Cardiac septum (tissue), 1 donor: Measurements from ENCODE around the gene TYMS. TPM values are rescaled to one million over a fixed set of nuclear protein-coding genes. Genes with fewer than 3 reads are reported as not detected.
A peak's percentile ranks its signal among the peaks of the same experiment; 100 is the strongest.

Experiments used
- DNase-seq: peaks from one replicate; pipeline ENCODE4 v3.0.0-alpha.2; 2020; ENCODE audit warnings: low spot score
- intact Hi-C: fragments of 100-400 bp; cut with DNase I; formaldehyde crosslinking; loops from one replicate; pipeline ENCODE4 v1.14.0; 2022
- total RNA-seq: library from RNA; stranded (reverse); fragmentation: NEBNext Ultra II Directional; extraction: Animal tissue kit (Norgen Biotek cat#: 25700); gene quantifications from one replicate; pipeline ENCODE4 v1.2.1, GENCODE V29; 2021
- donor health status: DM: no; HTN: no; CAD: no.

TYMS gene
- total RNA-seq, 1 donor from 2014 or later = 1.9 TPM

- no peak for DNase-seq
- intact Hi-C loops = no loop called here
Observed at GRCh38 chr18:703213-703967, 45.9 kb downstream of the TYMS start.

DNA sequence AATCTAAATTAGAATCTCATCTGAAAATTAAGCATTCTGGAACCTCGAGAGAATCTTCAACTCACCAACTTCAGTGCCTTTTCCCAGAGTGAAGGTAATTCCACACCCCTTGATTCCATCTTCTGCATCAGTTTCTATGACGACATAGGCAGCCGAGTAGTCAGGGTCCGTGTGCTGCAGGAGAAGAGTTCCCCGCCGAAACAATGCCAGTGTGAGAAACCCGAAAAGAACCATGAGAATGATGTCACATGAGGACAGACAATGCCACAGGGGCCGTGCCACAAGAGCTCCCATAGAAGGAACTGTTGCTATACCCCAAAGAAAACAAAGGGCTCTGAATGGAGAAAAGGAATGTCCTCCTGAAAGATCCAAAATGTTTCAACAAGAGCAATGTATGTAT is 49.0 kb downstream of the TYMS start:
- intact Hi-C loops = no loop called here
- DNase-seq = no peak

GRCh38 chr18:708096-708495 is 50.6 kb downstream of the TYMS start:
- intact Hi-C loops = no loop called here

GRCh38 chr18:709771-710170 is 52.3 kb downstream of the TYMS start:
- intact Hi-C loops = no loop called here
- DNase-seq = no peak

More at GRCh38 chr18:708096-708495, 50.6 kb downstream of the TYMS start:
- DNase-seq = no peak

DNA sequence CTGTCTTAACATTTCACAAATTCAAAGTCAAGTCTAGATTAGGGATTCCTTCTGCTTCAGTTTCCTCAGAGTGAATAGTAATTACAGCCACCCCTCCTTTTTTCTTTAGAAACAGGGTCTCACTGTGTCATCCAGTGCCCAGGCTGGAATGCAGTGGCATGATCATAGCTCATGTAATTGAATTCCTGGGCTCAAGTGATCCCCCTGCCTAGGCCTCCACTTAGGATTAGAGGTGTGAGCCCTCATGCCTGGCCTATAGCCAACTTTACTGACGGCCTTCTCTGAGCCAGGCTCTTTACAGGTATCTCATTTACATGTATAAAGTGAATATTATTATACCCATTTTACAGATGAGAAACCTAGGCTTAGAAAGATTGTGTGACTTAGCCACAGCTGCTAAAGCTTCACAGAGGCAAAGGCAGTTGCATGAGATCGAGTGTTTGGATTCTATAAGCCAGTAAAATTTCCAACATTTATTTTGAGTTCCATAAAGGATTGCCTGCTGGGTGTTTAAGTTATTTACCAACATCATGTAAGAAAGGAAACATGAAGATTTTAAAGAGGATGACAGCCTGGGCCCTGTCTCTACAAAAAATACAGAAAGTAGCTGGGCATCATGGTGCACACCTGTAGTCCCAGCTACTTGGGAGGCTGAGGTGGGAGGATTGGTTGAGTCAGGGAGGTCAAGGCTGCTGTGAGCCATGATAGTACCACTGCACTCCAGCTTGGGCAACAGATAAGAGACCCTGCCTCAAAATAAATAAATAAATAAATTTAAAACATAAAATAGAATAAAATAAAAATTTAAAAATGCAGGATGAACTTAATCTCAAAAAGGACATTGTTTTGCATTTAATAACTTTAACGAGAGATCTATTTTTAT is 53.2 kb downstream of the TYMS start:
- DNase-seq = no peak
- intact Hi-C loops = no loop called here

- intact Hi-C loops = no loop called here
- no peak for DNase-seq
Observed at GRCh38 chr18:711310-711656, 53.8 kb downstream of the TYMS start.

DNA sequence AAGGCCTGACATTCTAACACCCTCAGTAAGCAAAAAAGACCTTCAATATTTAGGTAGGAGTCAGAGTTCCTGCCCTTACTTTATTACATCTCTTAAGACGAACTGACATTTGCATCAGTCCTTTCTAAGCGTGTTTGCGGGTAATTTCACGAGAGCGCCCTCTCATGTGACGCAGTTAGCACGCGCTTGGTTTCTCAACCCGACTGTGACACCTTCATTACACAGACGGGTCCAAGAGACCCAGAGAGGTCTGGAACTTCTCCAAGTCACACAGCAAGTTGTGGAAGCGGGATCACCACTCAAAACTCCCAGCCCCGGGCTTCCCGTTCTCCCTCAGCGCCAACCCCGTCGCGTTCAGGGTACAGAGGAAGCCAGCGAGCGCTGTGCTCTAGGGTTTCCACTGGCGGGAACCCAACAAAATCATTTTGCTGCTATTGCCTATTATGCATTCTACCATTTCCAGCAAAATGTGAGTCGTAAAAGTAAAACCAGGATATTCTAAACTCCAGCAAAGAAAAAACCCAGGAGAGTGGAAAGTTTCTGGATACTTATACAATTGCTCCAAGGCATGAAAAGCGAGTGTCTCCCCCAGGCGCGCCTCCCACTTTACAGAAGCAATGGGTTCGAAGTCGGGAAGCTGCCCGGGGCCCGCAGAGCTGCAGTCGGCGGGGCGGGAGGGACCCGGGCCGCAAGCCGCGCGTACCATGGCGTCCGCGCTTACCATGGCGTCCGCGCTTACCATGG is 54.4 kb downstream of the TYMS start:
- intact Hi-C loops = no loop called here

GRCh38 chr18:712401-713134 is 55.1 kb downstream of the TYMS start, which contains the start of gene ENOSF1:
ENOSF1 (minus strand) TSS chr18:712630; CDS start chr18:712587, 43 bp downstream.
- DNase-seq = peak; percentile 89
- intact Hi-C loops = no loop called here

More for the DNA sequence above, 54.4 kb downstream of the TYMS start:
- peak; percentile 81 for DNase-seq

DNA sequence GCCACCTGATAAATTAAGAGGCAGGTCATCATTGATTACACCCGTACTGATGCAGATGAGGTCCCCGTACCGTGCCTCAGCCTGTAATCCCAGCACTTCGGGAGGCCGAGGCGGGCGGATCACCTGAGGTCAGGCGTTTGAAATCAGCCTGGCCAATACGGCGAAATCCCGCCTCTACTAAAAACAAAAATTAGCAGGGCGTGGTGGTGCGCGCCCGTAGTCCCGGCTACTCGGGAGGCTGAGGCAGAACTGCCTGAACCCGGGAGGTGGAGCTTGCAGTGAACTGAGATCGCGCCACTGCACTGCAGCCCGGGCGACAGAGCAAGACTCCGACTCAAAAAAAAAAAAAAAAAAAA is 55.7 kb downstream of the TYMS start:
- intact Hi-C loops = no loop called here
- DNase-seq = no peak

- intact Hi-C loops = no loop called here
- no peak for DNase-seq
Observed at GRCh38 chr18:715626-716025, 58.2 kb downstream of the TYMS start.

GRCh38 chr18:717003-717402 is 59.5 kb downstream of the TYMS start:
- intact Hi-C loops = no loop called here
- no peak for DNase-seq

Other genes starting within 250 kb of the TYMS start
- 5.5 TPM for gene COLEC12, start 157.0 kb upstream of the TYMS start, total RNA-seq
- gene CETN1, start 77.3 kb upstream of the TYMS start, total RNA-seq = not detected
- gene CLUL1, start 60.7 kb upstream of the TYMS start, total RNA-seq = not detected
- gene ENOSF1, start 55.0 kb downstream of the TYMS start, total RNA-seq = 26.8 TPM
- 26.2 TPM for gene YES1, start 154.6 kb downstream of the TYMS start, total RNA-seq
- gene ADCYAP1, start 247.2 kb downstream of the TYMS start, total RNA-seq = 0.22 TPM